ENCODE data around the gene SLAMF6. TPM values are rescaled to one million over a fixed set of nuclear protein-coding genes. Genes with fewer than 3 reads are reported as not detected.

The SLAMF6 gene
- total and polyA plus RNA-seq, 10 of the 15 experiments (the other 5 are each of a cell fraction or from before 2014, with no cell fraction given): 20.5 to 89.6 (median 36.5) TPM

DNA sequence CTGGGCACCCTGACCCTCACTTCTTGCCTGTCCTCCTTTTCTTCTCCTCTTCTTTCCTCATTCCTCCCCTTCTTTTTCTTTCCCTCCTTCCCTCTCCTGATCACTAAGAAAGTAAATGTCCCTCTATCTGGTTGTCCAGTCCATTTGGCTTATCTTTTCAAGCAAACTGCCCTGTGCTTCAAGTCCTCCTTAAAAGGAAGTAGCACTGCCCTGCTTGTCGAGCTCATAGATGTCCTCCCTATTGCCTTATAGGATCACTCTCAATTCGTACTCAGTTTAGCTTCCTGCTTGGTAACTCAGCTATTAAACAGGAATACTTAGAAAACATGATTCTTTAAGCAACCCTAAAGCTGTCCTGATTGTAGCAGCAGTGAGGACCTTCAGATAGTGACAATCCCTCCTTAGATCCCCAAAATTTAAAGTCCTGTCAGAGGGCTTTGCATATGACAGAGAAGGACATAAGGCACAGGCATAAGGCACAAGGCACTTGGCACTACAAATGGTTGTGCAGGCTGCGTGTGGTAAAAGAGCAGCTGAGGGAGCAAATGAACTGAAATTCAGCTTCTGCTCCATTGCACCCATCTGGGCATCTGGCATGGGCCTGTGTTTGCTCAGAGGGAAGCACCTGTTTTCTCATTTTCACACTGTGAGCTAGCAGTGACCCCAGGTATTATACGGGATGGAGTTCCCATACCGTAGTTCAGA lies 26.1 kb upstream of the SLAMF6 start (continued):
- TF ChIP-seq YY1 (IDR thresholded peaks at IDR 0.05; ENCODE audit: low read depth, low read length) (peak; percentile 82), TAF1 (IDR thresholded peaks at IDR 0.05; ENCODE audit: borderline replicate concordance, low read depth, low read length) (peak; percentile 63), DPF2 (IDR thresholded peaks at IDR 0.05) (no peak), RBBP5 (conservative IDR thresholded peaks at IDR 0.05) (no peak), CREB1 (IDR thresholded peaks at IDR 0.05; ENCODE audit: low read depth) (no peak), ZSCAN29 (IDR thresholded peaks at IDR 0.05) (no peak), NBN (IDR thresholded peaks at IDR 0.05) (no peak; the same call in 1 of the 2 replicates), CHD4 (IDR thresholded peaks at IDR 0.05) (no peak), SP1 (IDR thresholded peaks at IDR 0.05; ENCODE audit: low read depth, low read length) (peak; percentile 36), NR2F1 (conservative IDR thresholded peaks at IDR 0.05) (peak; percentile 43; the same call in 1 of the 2 replicates), EZH2 (IDR thresholded peaks at IDR 0.05; ENCODE audit: borderline replicate concordance, control insufficient read depth, low read depth, low read length) (no peak)
- TF ChIP-seq, protein P1, sequence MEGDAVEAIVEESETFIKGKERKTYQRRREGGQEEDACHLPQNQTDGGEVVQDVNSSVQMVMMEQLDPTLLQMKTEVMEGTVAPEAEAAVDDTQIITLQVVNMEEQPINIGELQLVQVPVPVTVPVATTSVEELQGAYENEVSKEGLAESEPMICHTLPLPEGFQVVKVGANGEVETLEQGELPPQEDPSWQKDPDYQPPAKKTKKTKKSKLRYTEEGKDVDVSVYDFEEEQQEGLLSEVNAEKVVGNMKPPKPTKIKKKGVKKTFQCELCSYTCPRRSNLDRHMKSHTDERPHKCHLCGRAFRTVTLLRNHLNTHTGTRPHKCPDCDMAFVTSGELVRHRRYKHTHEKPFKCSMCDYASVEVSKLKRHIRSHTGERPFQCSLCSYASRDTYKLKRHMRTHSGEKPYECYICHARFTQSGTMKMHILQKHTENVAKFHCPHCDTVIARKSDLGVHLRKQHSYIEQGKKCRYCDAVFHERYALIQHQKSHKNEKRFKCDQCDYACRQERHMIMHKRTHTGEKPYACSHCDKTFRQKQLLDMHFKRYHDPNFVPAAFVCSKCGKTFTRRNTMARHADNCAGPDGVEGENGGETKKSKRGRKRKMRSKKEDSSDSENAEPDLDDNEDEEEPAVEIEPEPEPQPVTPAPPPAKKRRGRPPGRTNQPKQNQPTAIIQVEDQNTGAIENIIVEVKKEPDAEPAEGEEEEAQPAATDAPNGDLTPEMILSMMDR (IDR thresholded peaks at IDR 0.05 in 2 of 3, conservative IDR thresholded peaks at IDR 0.05 in 1 of 3; ENCODE audit: control insufficient read depth in 2 of 3, extremely low read depth in 1 of 3, insufficient read depth in 1 of 3, low read depth in 3 of 3, low read length in 3 of 3): no peak
- TF ChIP-seq, protein P2, sequence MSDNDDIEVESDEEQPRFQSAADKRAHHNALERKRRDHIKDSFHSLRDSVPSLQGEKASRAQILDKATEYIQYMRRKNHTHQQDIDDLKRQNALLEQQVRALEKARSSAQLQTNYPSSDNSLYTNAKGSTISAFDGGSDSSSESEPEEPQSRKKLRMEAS (IDR thresholded peaks at IDR 0.05; ENCODE audit: low read depth, low read length): peak; percentile 69; the same call in 1 of the 2 replicates
- TF ChIP-seq, protein P3, sequence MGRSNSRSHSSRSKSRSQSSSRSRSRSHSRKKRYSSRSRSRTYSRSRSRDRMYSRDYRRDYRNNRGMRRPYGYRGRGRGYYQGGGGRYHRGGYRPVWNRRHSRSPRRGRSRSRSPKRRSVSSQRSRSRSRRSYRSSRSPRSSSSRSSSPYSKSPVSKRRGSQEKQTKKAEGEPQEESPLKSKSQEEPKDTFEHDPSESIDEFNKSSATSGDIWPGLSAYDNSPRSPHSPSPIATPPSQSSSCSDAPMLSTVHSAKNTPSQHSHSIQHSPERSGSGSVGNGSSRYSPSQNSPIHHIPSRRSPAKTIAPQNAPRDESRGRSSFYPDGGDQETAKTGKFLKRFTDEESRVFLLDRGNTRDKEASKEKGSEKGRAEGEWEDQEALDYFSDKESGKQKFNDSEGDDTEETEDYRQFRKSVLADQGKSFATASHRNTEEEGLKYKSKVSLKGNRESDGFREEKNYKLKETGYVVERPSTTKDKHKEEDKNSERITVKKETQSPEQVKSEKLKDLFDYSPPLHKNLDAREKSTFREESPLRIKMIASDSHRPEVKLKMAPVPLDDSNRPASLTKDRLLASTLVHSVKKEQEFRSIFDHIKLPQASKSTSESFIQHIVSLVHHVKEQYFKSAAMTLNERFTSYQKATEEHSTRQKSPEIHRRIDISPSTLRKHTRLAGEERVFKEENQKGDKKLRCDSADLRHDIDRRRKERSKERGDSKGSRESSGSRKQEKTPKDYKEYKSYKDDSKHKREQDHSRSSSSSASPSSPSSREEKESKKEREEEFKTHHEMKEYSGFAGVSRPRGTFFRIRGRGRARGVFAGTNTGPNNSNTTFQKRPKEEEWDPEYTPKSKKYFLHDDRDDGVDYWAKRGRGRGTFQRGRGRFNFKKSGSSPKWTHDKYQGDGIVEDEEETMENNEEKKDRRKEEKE (IDR thresholded peaks at IDR 0.05): no peak
- TF ChIP-seq, protein P4, sequence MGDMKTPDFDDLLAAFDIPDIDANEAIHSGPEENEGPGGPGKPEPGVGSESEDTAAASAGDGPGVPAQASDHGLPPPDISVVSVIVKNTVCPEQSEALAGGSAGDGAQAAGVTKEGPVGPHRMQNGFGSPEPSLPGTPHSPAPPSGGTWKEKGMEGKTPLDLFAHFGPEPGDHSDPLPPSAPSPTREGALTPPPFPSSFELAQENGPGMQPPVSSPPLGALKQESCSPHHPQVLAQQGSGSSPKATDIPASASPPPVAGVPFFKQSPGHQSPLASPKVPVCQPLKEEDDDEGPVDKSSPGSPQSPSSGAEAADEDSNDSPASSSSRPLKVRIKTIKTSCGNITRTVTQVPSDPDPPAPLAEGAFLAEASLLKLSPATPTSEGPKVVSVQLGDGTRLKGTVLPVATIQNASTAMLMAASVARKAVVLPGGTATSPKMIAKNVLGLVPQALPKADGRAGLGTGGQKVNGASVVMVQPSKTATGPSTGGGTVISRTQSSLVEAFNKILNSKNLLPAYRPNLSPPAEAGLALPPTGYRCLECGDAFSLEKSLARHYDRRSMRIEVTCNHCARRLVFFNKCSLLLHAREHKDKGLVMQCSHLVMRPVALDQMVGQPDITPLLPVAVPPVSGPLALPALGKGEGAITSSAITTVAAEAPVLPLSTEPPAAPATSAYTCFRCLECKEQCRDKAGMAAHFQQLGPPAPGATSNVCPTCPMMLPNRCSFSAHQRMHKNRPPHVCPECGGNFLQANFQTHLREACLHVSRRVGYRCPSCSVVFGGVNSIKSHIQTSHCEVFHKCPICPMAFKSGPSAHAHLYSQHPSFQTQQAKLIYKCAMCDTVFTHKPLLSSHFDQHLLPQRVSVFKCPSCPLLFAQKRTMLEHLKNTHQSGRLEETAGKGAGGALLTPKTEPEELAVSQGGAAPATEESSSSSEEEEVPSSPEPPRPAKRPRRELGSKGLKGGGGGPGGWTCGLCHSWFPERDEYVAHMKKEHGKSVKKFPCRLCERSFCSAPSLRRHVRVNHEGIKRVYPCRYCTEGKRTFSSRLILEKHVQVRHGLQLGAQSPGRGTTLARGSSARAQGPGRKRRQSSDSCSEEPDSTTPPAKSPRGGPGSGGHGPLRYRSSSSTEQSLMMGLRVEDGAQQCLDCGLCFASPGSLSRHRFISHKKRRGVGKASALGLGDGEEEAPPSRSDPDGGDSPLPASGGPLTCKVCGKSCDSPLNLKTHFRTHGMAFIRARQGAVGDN (IDR thresholded peaks at IDR 0.05): peak; percentile 100
- TF ChIP-seq, protein P5, sequence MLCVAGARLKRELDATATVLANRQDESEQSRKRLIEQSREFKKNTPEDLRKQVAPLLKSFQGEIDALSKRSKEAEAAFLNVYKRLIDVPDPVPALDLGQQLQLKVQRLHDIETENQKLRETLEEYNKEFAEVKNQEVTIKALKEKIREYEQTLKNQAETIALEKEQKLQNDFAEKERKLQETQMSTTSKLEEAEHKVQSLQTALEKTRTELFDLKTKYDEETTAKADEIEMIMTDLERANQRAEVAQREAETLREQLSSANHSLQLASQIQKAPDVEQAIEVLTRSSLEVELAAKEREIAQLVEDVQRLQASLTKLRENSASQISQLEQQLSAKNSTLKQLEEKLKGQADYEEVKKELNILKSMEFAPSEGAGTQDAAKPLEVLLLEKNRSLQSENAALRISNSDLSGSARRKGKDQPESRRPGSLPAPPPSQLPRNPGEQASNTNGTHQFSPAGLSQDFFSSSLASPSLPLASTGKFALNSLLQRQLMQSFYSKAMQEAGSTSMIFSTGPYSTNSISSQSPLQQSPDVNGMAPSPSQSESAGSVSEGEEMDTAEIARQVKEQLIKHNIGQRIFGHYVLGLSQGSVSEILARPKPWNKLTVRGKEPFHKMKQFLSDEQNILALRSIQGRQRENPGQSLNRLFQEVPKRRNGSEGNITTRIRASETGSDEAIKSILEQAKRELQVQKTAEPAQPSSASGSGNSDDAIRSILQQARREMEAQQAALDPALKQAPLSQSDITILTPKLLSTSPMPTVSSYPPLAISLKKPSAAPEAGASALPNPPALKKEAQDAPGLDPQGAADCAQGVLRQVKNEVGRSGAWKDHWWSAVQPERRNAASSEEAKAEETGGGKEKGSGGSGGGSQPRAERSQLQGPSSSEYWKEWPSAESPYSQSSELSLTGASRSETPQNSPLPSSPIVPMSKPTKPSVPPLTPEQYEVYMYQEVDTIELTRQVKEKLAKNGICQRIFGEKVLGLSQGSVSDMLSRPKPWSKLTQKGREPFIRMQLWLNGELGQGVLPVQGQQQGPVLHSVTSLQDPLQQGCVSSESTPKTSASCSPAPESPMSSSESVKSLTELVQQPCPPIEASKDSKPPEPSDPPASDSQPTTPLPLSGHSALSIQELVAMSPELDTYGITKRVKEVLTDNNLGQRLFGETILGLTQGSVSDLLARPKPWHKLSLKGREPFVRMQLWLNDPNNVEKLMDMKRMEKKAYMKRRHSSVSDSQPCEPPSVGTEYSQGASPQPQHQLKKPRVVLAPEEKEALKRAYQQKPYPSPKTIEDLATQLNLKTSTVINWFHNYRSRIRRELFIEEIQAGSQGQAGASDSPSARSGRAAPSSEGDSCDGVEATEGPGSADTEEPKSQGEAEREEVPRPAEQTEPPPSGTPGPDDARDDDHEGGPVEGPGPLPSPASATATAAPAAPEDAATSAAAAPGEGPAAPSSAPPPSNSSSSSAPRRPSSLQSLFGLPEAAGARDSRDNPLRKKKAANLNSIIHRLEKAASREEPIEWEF (IDR thresholded peaks at IDR 0.05; ENCODE audit: insufficient replicate concordance, low read depth, low read length): peak; percentile 91
